BJ (cell line): ENCODE data around the gene LCN6. TPM values are rescaled to one million over a fixed set of nuclear protein-coding genes. Genes with fewer than 3 reads are reported as not detected.
"Not testable (repeated sequence)": the region's sequence is repeated elsewhere in the genome, so short reads cannot be mapped to it uniquely, and the experiment has no call there.

Experiments
- CTCF ChIA-PET: fragments of 350-600 bp; formaldehyde crosslinking; extraction: SDS; loops from one replicate; lab custom pipeline; 2021; ENCODE audit warnings: antibody characterized with exemption, inconsistent platforms; lab: Yijun Ruan, JAX
- POLR2A ChIA-PET: fragments of 300-600 bp; sonication (Branson Sonifier 250); formaldehyde crosslinking; extraction: SDS; loops from one replicate; lab custom pipeline; 2021; ENCODE audit warnings: antibody characterized with exemption; lab: Charles Lee
- DNase-seq: peaks from one replicate; pipeline ENCODE4 v3.0.0-alpha.2; 2011; ENCODE audit warnings: low read depth
- H3K27me3 ChIP-seq: 2 replicates; pipeline ENCODE4 v1.6.0; 2011; ENCODE audit warnings: low read length; ENCODE audit not compliant: control insufficient read depth, insufficient read depth
- H3K36me3 ChIP-seq: 2 replicates; pipeline ENCODE4 v1.5.1; 2011; ENCODE audit warnings: low read length; ENCODE audit not compliant: control insufficient read depth, insufficient read depth
- H3K4me3 ChIP-seq: 2 replicates; pipeline ENCODE4 v1.5.1; 2011; ENCODE audit warnings: low read depth, mild to moderate bottlenecking, control low read depth, low read length
- polyA plus RNA-seq: library from polyadenylated mRNA; depleted of rRNA; stranded (reverse); fragments of >200 nt; gene quantifications from 2 replicates; pipeline ENCODE4 v1.2.3, GENCODE V29; 2011
- TF ChIP-seq, protein P1 (sequence below): IDR thresholded peaks from 2 replicates; pipeline ENCODE4 v1.5.1; 2011; ENCODE audit warnings: low read depth, mild to moderate bottlenecking, control low read depth, inconsistent platforms, low read length, moderate library complexity; ENCODE audit not compliant: insufficient read depth

LCN6 gene
- polyA plus RNA-seq, 1 experiment, result not detected

DNA sequence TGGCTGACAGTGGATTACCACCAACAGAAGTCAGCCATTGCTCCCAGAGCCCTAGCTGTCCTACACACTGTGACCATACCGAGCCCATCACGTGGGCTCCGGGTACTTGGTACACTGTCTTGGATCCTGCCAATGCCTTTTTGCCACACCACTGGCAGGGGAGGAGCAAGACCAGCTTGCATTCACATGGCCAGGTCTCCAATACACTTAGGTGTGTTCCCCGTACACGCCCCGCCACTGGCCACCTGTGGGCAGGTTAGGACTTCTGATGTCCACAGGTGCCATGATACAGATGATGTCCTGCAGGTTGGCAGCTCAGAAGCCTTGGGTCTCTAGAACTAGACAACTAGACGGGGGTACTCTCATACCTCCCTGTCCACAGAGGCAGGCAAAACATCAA is 41.3 kb downstream of the LCN6 start:
- ChIA-PET POLR2A (no interaction called here), CTCF (interaction anchor here (0.6 kb wide), 1 partner anchor 63 kb away, joined by 5 read pairs; no protein-coding TSS in a partner anchor)
- DNase-seq, result no peak
- TF ChIP-seq, protein P1, sequence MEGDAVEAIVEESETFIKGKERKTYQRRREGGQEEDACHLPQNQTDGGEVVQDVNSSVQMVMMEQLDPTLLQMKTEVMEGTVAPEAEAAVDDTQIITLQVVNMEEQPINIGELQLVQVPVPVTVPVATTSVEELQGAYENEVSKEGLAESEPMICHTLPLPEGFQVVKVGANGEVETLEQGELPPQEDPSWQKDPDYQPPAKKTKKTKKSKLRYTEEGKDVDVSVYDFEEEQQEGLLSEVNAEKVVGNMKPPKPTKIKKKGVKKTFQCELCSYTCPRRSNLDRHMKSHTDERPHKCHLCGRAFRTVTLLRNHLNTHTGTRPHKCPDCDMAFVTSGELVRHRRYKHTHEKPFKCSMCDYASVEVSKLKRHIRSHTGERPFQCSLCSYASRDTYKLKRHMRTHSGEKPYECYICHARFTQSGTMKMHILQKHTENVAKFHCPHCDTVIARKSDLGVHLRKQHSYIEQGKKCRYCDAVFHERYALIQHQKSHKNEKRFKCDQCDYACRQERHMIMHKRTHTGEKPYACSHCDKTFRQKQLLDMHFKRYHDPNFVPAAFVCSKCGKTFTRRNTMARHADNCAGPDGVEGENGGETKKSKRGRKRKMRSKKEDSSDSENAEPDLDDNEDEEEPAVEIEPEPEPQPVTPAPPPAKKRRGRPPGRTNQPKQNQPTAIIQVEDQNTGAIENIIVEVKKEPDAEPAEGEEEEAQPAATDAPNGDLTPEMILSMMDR, result no peak
- Histone ChIP-seq H3K4me3 (no peak overlapping the region), H3K36me3 (no peaks in the 10 kb centered on the region), H3K27me3 (no peaks in the 10 kb centered on the region; the same call in 1 of the 2 replicates)

DNA sequence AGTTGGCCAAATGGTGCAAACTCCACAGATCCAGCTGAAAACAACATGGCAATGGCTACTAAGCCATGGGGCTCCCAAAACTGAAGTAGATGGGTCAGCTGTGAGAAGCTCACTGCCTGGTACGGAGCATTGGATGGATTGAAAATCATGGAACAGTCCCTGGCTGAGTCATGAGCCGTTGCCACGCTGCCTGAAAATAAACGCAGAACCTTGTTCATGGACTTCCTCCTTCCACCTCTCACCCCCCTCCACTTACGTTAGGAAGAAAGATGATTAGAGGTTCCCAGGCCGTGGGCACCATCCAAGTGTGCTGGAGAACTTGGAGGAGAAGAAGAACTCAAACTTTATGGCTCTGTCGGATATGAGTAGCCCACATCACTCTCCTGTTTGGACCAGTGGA is 42.8 kb downstream of the LCN6 start:
- ChIA-PET CTCF (no interaction called here), POLR2A (no interaction called here)
- no peak overlapping the region for H3K4me3 ChIP-seq
- no peaks in the 10 kb centered on the region for H3K36me3 ChIP-seq
- peaks cover 2% of the 10 kb centered on the region for H3K27me3 ChIP-seq
- TF ChIP-seq, protein P1, result no peak
- DNase-seq, result no peak

DNA sequence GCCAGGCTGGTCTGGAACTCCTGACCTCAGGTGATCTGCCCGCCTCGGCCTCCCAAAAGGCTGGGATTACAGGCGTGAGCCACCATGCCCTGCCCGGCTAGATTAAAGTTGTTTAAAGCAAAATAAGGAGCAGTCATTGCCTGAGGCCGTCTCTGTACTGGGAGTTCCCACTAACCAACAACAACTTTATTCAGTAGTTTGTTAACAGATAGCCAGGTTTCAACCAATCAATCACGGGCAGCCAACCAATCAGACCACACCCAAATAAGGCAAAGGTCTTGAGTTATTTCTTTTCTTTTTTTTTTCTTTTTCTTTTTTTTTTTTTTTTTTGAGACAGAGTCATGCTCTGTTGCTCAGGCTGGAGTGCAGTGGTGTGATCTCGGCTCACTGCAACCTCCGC is 43.6 kb downstream of the LCN6 start:
- H3K36me3 ChIP-seq, POLR2A ChIA-PET, H3K4me3 ChIP-seq, DNase-seq, H3K27me3 ChIP-seq: not testable (repeated sequence)
- CTCF ChIA-PET, result interaction anchor here (1.8 kb wide), 1 partner anchor 10 kb away, joined by 4 read pairs; no protein-coding TSS in a partner anchor

DNA sequence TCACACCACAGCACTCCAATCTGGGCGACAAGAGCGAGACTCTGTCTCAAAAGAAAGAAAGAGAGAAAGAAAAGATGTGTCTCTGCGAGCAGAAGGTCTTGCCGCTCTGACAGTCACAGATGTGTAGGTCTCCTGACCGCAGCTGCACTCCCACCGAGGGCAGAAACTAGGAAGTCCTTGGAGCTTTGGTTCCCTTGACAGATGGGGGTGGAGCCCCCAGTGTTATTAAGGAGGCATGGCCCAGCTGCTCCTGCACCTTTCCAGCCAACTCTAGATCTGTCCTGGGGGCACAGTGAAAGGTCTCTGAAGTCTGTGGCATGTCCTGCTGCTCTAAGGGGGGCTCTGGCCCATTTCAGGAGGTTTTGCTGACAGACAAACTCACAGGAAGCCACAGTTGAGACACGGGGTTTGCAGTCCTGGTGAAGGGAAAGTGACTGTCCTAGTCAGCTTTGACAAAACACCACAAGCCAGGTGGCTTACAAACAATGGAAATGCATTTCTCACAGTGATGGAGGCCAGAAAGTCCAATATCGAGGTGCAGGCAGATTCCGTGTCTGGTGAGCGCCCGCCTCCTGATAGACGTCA is 45.0 kb downstream of the LCN6 start:
- no peak overlapping the region for H3K4me3 ChIP-seq
- no peak for DNase-seq
- no peaks in the 10 kb centered on the region for H3K36me3 ChIP-seq
- TF ChIP-seq, protein P1, result no peak
- H3K27me3 ChIP-seq, result peaks cover 2% of the 10 kb centered on the region
- POLR2A ChIA-PET, result no interaction called here
- CTCF ChIA-PET, result interaction anchor here (1.8 kb wide), 1 partner anchor 8 kb away, joined by 4 read pairs; no protein-coding TSS in a partner anchor

DNA sequence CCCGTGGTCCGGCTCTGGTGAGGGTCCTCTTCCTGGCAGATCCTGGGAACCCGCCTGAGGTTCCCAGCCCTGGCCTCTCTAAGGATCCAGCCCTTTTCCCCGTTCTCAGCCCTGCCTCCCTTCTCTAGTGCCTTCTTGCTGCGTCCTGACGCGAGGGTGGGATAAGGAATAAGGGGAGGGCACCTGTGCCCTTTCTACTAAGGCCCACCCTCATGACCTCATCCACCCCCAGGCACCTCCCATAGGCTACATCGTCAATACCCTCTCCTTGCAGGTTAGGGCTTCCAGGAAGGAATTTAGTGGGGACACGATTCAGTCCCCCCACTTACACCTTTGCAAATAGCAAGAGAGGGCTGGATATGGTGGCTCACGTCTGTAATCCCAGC is 46.7 kb downstream of the LCN6 start:
- H3K36me3 ChIP-seq, result no peaks in the 10 kb centered on the region
- no peak overlapping the region for H3K4me3 ChIP-seq
- H3K27me3 ChIP-seq, result peaks cover 8% of the 10 kb centered on the region
- DNase-seq, result no peak
- POLR2A ChIA-PET, result no interaction called here
- CTCF ChIA-PET, result no interaction called here
- TF ChIP-seq, protein P1, result no peak
